Parathyroid adenoma (tissue), 2 donors: Measurements from ENCODE around the gene FANCD2OS.

ENCODE experiments used
- H2AFZ ChIP-seq: fragments of 300-600 bp; sonication (generic); one replicate; pipeline ENCODE4 v1.7.0; 2017; ENCODE audit warnings: antibody characterized with exemption, mild to moderate bottlenecking
- H3K27ac ChIP-seq: fragments of 300-600 bp; sonication (generic); one replicate; pipeline ENCODE4 v1.7.0; 2017
- H3K27me3 ChIP-seq: fragments of 300-600 bp; sonication (generic); one replicate; pipeline ENCODE4 v1.7.0; 2017; ENCODE audit warnings: low read length; ENCODE audit not compliant: control insufficient read depth, insufficient read depth
- H3K36me3 ChIP-seq: fragments of 300-600 bp; sonication (generic); one replicate; pipeline ENCODE4 v1.7.0; 2017; ENCODE audit warnings: low read length; ENCODE audit not compliant: control insufficient read depth, insufficient read depth
- H3K4me1 ChIP-seq: fragments of 300-600 bp; sonication (generic); one replicate; pipeline ENCODE4 v1.7.0; 2017; ENCODE audit warnings: control low read depth
- H3K4me2 ChIP-seq: fragments of 300-600 bp; sonication (generic); one replicate; pipeline ENCODE4 v1.7.0; 2017; ENCODE audit warnings: low read length
- H3K4me3 ChIP-seq: fragments of 300-600 bp; sonication (generic); one replicate; pipeline ENCODE4 v1.7.0; 2017; ENCODE audit warnings: low read depth, low read length
- H3K79me2 ChIP-seq: fragments of 300-600 bp; sonication (generic); one replicate; pipeline ENCODE4 v1.7.0; 2017; ENCODE audit warnings: control low read depth
- H3K9ac ChIP-seq: fragments of 300-600 bp; sonication (generic); one replicate; pipeline ENCODE4 v1.7.0; 2017; ENCODE audit warnings: mild to moderate bottlenecking
- H3K9me3 ChIP-seq: fragments of 300-600 bp; sonication (generic); one replicate; pipeline ENCODE4 v1.7.0; 2017; ENCODE audit warnings: low read length; ENCODE audit not compliant: control insufficient read depth
- TF ChIP-seq, protein P1 (sequence below): fragments of 300-600 bp; sonication (generic); IDR thresholded peaks from one replicate; pipeline ENCODE4 v1.7.0; 2017; ENCODE audit warnings: antibody characterized with exemption, mild to moderate bottlenecking
- donor health status: primary hyperparathyroidism.

The FANCD2OS gene

DNA sequence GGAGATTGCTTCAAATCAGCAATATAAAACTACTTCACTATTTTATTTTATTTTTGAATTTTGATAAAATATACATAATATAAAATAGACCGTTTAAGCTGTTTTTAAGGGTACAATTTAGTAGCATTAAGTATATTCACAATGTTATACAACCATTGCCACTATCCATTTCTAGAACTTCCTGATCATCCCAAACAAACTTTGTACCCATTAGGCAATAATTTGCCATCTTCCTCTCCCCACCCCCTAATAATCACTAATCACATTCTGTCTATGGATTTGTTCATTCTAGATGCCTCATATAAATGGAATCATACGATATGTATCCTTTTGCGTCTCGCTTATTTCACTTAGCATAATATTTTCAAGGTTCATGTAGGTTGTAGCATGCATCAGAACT lies 53.0 kb downstream of the FANCD2OS start:
- no peak overlapping the region for H3K4me2 ChIP-seq
- H2AFZ ChIP-seq = no peak overlapping the region
- H3K9ac ChIP-seq = no peak overlapping the region
- H3K36me3 ChIP-seq = no peaks in the 10 kb centered on the region
- H3K79me2 ChIP-seq = no peaks in the 10 kb centered on the region
- H3K9me3 ChIP-seq = no peaks in the 10 kb centered on the region
- TF ChIP-seq, protein P1, sequence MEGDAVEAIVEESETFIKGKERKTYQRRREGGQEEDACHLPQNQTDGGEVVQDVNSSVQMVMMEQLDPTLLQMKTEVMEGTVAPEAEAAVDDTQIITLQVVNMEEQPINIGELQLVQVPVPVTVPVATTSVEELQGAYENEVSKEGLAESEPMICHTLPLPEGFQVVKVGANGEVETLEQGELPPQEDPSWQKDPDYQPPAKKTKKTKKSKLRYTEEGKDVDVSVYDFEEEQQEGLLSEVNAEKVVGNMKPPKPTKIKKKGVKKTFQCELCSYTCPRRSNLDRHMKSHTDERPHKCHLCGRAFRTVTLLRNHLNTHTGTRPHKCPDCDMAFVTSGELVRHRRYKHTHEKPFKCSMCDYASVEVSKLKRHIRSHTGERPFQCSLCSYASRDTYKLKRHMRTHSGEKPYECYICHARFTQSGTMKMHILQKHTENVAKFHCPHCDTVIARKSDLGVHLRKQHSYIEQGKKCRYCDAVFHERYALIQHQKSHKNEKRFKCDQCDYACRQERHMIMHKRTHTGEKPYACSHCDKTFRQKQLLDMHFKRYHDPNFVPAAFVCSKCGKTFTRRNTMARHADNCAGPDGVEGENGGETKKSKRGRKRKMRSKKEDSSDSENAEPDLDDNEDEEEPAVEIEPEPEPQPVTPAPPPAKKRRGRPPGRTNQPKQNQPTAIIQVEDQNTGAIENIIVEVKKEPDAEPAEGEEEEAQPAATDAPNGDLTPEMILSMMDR = no peak
- H3K4me3 ChIP-seq = no peak overlapping the region
- no peaks in the 10 kb centered on the region for H3K27me3 ChIP-seq
- H3K4me1 ChIP-seq = no peaks in the 10 kb centered on the region
- no peak overlapping the region for H3K27ac ChIP-seq
